ENCODE results near the gene DAB1. TPM values are rescaled to one million over a fixed set of nuclear protein-coding genes. Genes with fewer than 3 reads are reported as not detected.

The DAB1 gene
- total RNA-seq, 1 donor from 2014 or later = 4.8 TPM

GRCh38 chr1:56985857-56986256 lies 438.0 kb downstream of the DAB1 start:
- no peak for DNase-seq (ENCODE audit: low spot score)

GRCh38 chr1:56983484-56983883 lies 440.4 kb downstream of the DAB1 start:
- DNase-seq (ENCODE audit: low spot score) = no peak

DNA sequence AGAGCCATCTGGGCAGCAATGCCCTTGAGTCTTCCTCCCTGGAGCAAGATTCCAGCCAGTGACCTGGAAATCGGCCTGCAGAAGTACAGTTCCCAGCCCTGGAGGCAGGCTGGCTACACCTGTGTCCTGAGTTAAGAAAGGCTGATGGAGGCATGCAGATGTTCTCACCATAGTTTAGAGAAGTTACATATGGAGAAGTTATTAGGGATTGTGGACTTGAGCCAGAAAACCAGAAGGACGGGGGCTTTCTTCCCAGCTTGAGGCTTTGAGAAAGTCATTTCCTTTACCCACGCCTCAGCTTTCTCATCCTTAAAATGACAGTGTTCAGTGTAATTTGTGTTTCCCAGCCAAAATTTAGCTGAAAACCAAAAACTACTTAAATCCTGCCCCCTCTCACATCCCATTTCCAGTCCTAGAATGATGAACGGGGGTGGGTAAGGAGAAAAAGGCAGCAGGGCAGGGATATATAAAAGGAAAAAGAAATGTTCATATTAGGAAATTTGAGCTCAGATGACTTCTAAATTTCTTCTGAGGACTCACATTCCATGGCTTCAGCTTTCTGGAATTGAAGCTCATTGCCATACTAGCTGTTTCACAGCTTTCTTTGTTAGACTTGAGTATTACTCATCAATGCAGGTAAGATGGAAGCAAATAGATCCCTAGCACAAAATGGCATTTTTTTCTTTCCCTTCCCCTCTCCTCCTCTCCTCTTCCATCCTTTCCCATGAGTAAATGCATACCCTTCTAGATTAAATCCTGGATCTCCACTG lies 443.7 kb downstream of the DAB1 start:
- DNase-seq (ENCODE audit: low spot score) = no peak

GRCh38 chr1:56978819-56979218 lies 445.0 kb downstream of the DAB1 start:
- DNase-seq (ENCODE audit: low spot score) = no peak

- no peak for DNase-seq (ENCODE audit: low spot score)
These were observed 445.9 kb downstream of the DAB1 start for GRCh38 chr1:56977910-56978309.

GRCh38 chr1:56975446-56975845 lies 448.4 kb downstream of the DAB1 start:
- DNase-seq (ENCODE audit: low spot score) = no peak

GRCh38 chr1:56973923-56974742 lies 449.7 kb downstream of the DAB1 start:
- no peak for DNase-seq (ENCODE audit: low spot score)

GRCh38 chr1:56972976-56973375 lies 450.9 kb downstream of the DAB1 start:
- no peak for DNase-seq (ENCODE audit: low spot score)

- DNase-seq (ENCODE audit: low spot score) = no peak
These were observed 453.6 kb downstream of the DAB1 start for GRCh38 chr1:56970280-56970679.

GRCh38 chr1:56968878-56969495 lies 454.9 kb downstream of the DAB1 start:
- DNase-seq (ENCODE audit: low spot score) = no peak

- DNase-seq (ENCODE audit: low spot score) = no peak
These were observed 455.7 kb downstream of the DAB1 start for GRCh38 chr1:56967900-56968832.

DNA sequence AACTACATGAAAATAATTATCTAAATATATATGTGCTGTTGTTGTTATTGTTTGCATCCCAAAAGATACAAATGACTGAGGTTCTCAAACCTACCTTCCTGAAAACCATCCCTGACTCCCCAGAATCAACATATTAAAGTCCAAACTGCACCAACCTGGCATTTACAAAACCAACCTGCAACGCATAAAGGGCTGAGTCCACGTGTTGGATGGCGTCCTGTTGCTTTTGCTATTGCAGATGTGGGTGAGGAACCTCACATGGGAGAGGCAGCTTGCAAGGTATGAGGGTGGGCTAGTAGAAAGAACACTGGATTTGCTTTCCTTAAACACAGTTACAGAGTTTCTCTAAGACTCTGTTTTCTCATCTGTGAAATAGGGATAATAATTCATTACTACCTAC lies 456.5 kb downstream of the DAB1 start:
- DNase-seq (ENCODE audit: low spot score) = no peak

DNA sequence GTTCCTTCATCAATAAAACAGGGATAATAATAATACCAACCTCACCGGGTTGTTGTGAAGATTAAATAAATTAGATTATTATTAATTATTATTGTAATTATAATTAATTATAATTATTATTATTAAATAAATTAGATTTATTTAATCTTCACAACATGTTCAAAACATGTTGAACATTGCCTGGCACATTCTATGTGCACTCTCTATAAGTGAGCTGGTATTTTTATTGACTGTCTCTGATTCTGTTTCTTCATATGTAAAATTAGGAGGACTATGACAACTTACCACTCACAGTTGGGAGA lies 457.2 kb downstream of the DAB1 start:
- no peak for DNase-seq (ENCODE audit: low spot score)

- no peak for DNase-seq (ENCODE audit: low spot score)
These were observed 457.8 kb downstream of the DAB1 start, which contains the start of gene C8B for GRCh38 chr1:56965916-56966697. C8B (minus strand) TSS chr1:56966015; CDS start chr1:56965948, 67 bp downstream.

GRCh38 chr1:56965191-56965590 lies 458.7 kb downstream of the DAB1 start:
- no peak for DNase-seq (ENCODE audit: low spot score)

- peak; percentile 50 for DNase-seq (ENCODE audit: low spot score)
These were observed 459.4 kb downstream of the DAB1 start for GRCh38 chr1:56964349-56965017.

- DNase-seq (ENCODE audit: low spot score) = no peak
These were observed 460.2 kb downstream of the DAB1 start for GRCh38 chr1:56963667-56964066.

- DNase-seq (ENCODE audit: low spot score) = no peak
These were observed 462.4 kb downstream of the DAB1 start for GRCh38 chr1:56961426-56961825.

DNA sequence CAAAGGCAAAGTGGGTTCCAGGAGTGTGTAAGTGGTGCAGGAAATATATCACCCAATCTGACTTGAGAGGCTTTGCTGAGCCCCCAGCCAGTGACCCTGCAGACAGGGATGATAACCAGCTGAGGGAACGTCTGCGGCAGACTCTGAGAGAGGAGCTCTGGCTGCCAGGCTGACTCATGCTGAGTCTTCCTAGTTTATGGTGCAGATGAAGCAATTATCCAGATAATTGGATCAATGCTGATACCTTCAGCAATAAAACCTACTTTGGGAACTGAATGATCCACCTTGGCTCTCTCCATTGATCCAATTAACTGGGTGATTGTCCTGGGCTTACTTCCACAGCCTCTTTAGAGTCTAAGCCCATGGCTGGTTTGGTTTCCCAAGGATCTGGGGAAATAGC lies 465.3 kb downstream of the DAB1 start:
- peak; percentile 94 for DNase-seq (ENCODE audit: low spot score)

DNA sequence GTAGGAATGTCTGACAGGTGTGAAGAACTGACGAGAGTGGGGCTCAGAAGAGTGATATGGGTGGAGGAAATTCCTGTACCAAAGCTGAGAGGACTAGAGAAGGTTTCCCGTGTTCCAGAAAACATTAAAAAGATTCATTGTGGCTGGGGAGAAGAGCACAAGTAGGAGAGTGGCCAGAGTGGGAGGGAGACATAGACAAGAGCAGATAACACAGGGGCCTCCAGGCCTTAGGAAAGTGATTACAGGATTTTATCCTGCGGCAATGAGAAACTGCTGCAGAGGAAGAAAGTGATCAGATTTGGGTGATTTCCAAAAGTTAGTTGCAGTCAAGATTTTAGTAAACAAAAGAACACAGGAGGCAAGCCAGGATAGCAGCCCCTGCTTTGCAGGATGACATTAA lies 465.9 kb downstream of the DAB1 start:
- DNase-seq (ENCODE audit: low spot score) = peak; percentile 92

Data from umbilical cord (tissue), 2 donors.